Esophagus squamous epithelium (tissue), 5 donors: ENCODE data around the gene SEPTIN7. TPM values are rescaled to one million over a fixed set of nuclear protein-coding genes. Genes with fewer than 3 reads are reported as not detected.
"Not testable (repeated sequence)": the region's sequence is repeated elsewhere in the genome, so short reads cannot be mapped to it uniquely, and the experiment has no call there.

Experiments used
- DNase-seq: peaks from one replicate; lab custom pipeline; 2025; lab: John Stamatoyannopoulos, UW
- H3K27ac ChIP-seq, 4 donors: fragments of 200-600 bp; sonication (generic); one replicate each; pipeline ENCODE4 v1.5.1; 2016 to 2019; ENCODE audit warnings: mild to moderate bottlenecking in 1 of 4
- H3K27me3 ChIP-seq, 4 donors: fragments of 200-600 bp; sonication (generic); 1 replicate in 3 of 4; 2 replicates in 1 of 4; pipeline versions ENCODE4 v1.5.1 to v1.6.0; 2017 to 2021; ENCODE audit warnings: antibody characterized with exemption in 1 of 4
- H3K36me3 ChIP-seq, 3 donors: fragments of 200-600 bp; sonication (generic); one replicate each; pipeline ENCODE4 v1.5.1; 2016 to 2019
- H3K4me1 ChIP-seq, 3 donors: fragments of 200-600 bp; sonication (generic); one replicate each; pipeline ENCODE4 v1.5.1; 2017 to 2019
- H3K4me3 ChIP-seq, 4 donors: fragments of 200-600 bp; sonication (generic); 1 replicate in 3 of 4; 2 replicates in 1 of 4; pipeline ENCODE4 v1.5.1; 2016 to 2019; ENCODE audit warnings: mild to moderate bottlenecking in 2 of 4, moderate library complexity in 1 of 4
- H3K9me3 ChIP-seq, 3 donors: fragments of 200-600 bp; sonication (generic); one replicate each; pipeline ENCODE4 v1.5.1; 2016 to 2019
- CTCF ChIP-seq, 6 experiments: fragments of 450-650 bp in 4 of 6; fragments of 200-600 bp in 2 of 6; sonication (generic) in 2 of 6; IDR thresholded peaks; one replicate each; pipeline ENCODE4 v1.5.1; 2016 to 2019; ENCODE audit warnings: antibody characterized with exemption in 6 of 6, mild to moderate bottlenecking in 4 of 6, moderate library complexity in 4 of 6
- POLR2A ChIP-seq, 4 donors: fragments of 450-650 bp; IDR thresholded peaks; one replicate each; pipeline ENCODE4 v1.6.1; 2017; ENCODE audit warnings: antibody characterized with exemption in 4 of 4, mild to moderate bottlenecking in 4 of 4, moderate library complexity in 3 of 4
- WGBS, 2 donors: methylation state at CpG; one replicate each; pipeline ENCODE4 v1.1.5; 2018; 5-methylcytosine and 5-hydroxymethylcytosine counted together
- intact Hi-C: fragments of 100-400 bp; cut with DNase I; formaldehyde crosslinking; loops from one replicate; pipeline ENCODE4 v1.15.0; 2022
- total RNA-seq, 4 donors: library from RNA; depleted of rRNA; stranded (reverse); fragments of >200 nt; gene quantifications; one replicate each; pipeline ENCODE4 v1.1.0, GENCODE V29; 2016
- donor health status: DM: yes; HTN: yes; CAD: no.

SEPTIN7 gene
- total RNA-seq, 4 donors from 2014 or later: 102 to 174 (median 147) TPM

GRCh38 chr7:35755711-35756110 is 45.1 kb upstream of the SEPTIN7 start:
- intact Hi-C loops: no loop called here
- 69 to 77% methylated on average over 3 of the region's 3 CpGs for WGBS, 2 donors
- H3K36me3 ChIP-seq: no peaks in the 10 kb centered on the region
- no peak for DNase-seq
- no peak overlapping the region for H3K4me3 ChIP-seq
- no peaks in the 10 kb centered on the region for H3K9me3 ChIP-seq
- no peak for TF ChIP-seq POLR2A (IDR thresholded peaks at IDR 0.05)
- no peak for TF ChIP-seq CTCF (IDR thresholded peaks at IDR 0.05)
- H3K27ac ChIP-seq: no peak overlapping the region
- no peaks in the 10 kb centered on the region for H3K27me3 ChIP-seq
- peaks cover 0 to 9% (median 0%) of the 10 kb centered on the region in 3 donors for H3K4me1 ChIP-seq

GRCh38 chr7:35756453-35756852 is 44.4 kb upstream of the SEPTIN7 start:
- H3K4me3 ChIP-seq, H3K27ac ChIP-seq, H3K9me3 ChIP-seq, intact Hi-C loops, H3K27me3 ChIP-seq, DNase-seq, H3K36me3 ChIP-seq, H3K4me1 ChIP-seq: not testable (repeated sequence)
- WGBS, 2 donors: 85 to 90% methylated on average over 2 of the region's 2 CpGs

GRCh38 chr7:35757574-35757973 is 43.3 kb upstream of the SEPTIN7 start:
- TF ChIP-seq CTCF (IDR thresholded peaks at IDR 0.05) (no peak), POLR2A (IDR thresholded peaks at IDR 0.05) (no peak)
- DNase-seq: no peak
- 78 to 92% methylated on average over 3 of the region's 3 CpGs for WGBS, 2 donors
- H3K4me1 ChIP-seq: peaks cover 0 to 14% (median 0%) of the 10 kb centered on the region in 3 donors
- H3K4me3 ChIP-seq: no peak overlapping the region
- intact Hi-C loops: no loop called here
- no peaks in the 10 kb centered on the region for H3K36me3 ChIP-seq
- H3K27ac ChIP-seq: no peak overlapping the region
- H3K27me3 ChIP-seq: no peaks in the 10 kb centered on the region
- H3K9me3 ChIP-seq: no peaks in the 10 kb centered on the region

- Histone ChIP-seq H3K27ac (no peak overlapping the region), H3K4me3 (no peak overlapping the region), H3K9me3 (no peaks in the 10 kb centered on the region), H3K36me3 (no peaks in the 10 kb centered on the region), H3K27me3 (no peaks in the 10 kb centered on the region), H3K4me1 (peaks cover 0 to 16% (median 0%) of the 10 kb centered on the region in 3 donors)
- intact Hi-C loops: no loop called here
- TF ChIP-seq CTCF (IDR thresholded peaks at IDR 0.05) (no peak), POLR2A (IDR thresholded peaks at IDR 0.05) (no peak)
- DNase-seq: no peak
- 52 to 61% methylated on average over 2 of the region's 2 CpGs for WGBS, 2 donors
Observed at GRCh38 chr7:35758421-35758820, 42.4 kb upstream of the SEPTIN7 start.

GRCh38 chr7:35760143-35760745 is 40.6 kb upstream of the SEPTIN7 start:
- intact Hi-C loops: no loop called here
- no peaks in the 10 kb centered on the region for H3K9me3 ChIP-seq
- DNase-seq: no peak
- H3K27me3 ChIP-seq: no peaks in the 10 kb centered on the region
- peaks cover 0 to 11% (median 0%) of the 10 kb centered on the region in 3 donors for H3K4me1 ChIP-seq
- no peaks in the 10 kb centered on the region for H3K36me3 ChIP-seq
- TF ChIP-seq POLR2A (IDR thresholded peaks at IDR 0.05) (no peak), CTCF (IDR thresholded peaks at IDR 0.05) (no peak)
- H3K27ac ChIP-seq: no peak overlapping the region
- 61 to 62% methylated on average over 7 of the region's 7 CpGs for WGBS, 2 donors
- H3K4me3 ChIP-seq: no peak overlapping the region
